AG04449 (cell line): ENCODE measurements around the gene PCDHGA5.
"Not testable (repeated sequence)": the region's sequence is repeated elsewhere in the genome, so short reads cannot be mapped to it uniquely, and the experiment has no call there.

Source experiments
- CTCF ChIA-PET: fragments of 350-600 bp; formaldehyde crosslinking; extraction: SDS; loops from one replicate; lab custom pipeline; 2021; ENCODE audit warnings: antibody characterized with exemption; lab: Yijun Ruan, JAX
- POLR2A ChIA-PET: fragments of 400-600, 350-600 bp; formaldehyde crosslinking; extraction: SDS; loops from one replicate; lab custom pipeline; 2020; ENCODE audit warnings: antibody characterized with exemption, inconsistent platforms; lab: Yijun Ruan, JAX
- DNase-seq: peaks from one replicate; pipeline ENCODE4 v3.0.0-alpha.2; 2010; ENCODE audit warnings: low read depth, low spot score
- H3K4me3 ChIP-seq: 2 replicates; pipeline ENCODE4 v1.5.1; 2011; ENCODE audit warnings: low read depth, mild to moderate bottlenecking, control low read depth, low read length
- CTCF ChIP-seq: IDR thresholded peaks from one replicate; pipeline ENCODE4 v1.5.1; 2011; ENCODE audit warnings: mild to moderate bottlenecking, moderate library complexity, low read length, control low read depth, inconsistent platforms; ENCODE audit not compliant: insufficient read depth; ENCODE audit errors: missing control alignments

Gene PCDHGA5

GRCh38 chr5:141373673-141374317 lies 9.8 kb downstream of the PCDHGA5 start, which contains the start of gene PCDHGA6:
Gene PCDHGA6, plus strand, starts transcription at chr5:141373891. Its CDS starts 193 bp downstream, at chr5:141374084.
- no peak for DNase-seq
- ChIA-PET CTCF (interaction anchor here (0.6 to 4.9 kb wide), 20 partner anchors 9 to 218 kb away, joined by 3 to 51 read pairs (median 6); partner anchors contain the start of genes PCDHGA4, PCDHGA5, PCDHGA7 and PCDHGA8), POLR2A (no interaction called here)
- TF ChIP-seq CTCF, result no peak
- H3K4me3 ChIP-seq, result peak within 1 kb of the TSS; percentile 44

GRCh38 chr5:141374627-141375026 lies 10.7 kb downstream of the PCDHGA5 start:
- no peak for DNase-seq
- POLR2A ChIA-PET, result no interaction called here
- no peak overlapping the region for H3K4me3 ChIP-seq
- CTCF ChIA-PET, result interaction anchor here (0.6 to 4.9 kb wide), 21 partner anchors 10 to 218 kb away, joined by 3 to 51 read pairs (median 5); partner anchors contain the start of genes PCDHGA4, PCDHGA5, PCDHGA8 and PCDHGA9
- TF ChIP-seq CTCF, result no peak

- H3K4me3 ChIP-seq, POLR2A ChIA-PET, DNase-seq: not testable (repeated sequence)
- CTCF ChIA-PET, result interaction anchor here (1.0 to 4.9 kb wide), 10 partner anchors 11 to 192 kb away, joined by 3 to 51 read pairs (median 13); partner anchors contain the start of genes PCDHGA5, PCDHGA8, PCDHGA9 and PCDHGB4
Measured at GRCh38 chr5:141375444-141376155, 11.6 kb downstream of the PCDHGA5 start.

GRCh38 chr5:141382469-141383294 lies 18.7 kb downstream of the PCDHGA5 start, which contains the start of gene PCDHGA7:
Gene PCDHGA7, plus strand, starts transcription at chr5:141382742. Its CDS starts 158 bp downstream, at chr5:141382900.
- ChIA-PET POLR2A (no interaction called here), CTCF (interaction anchor here (0.8 to 1.8 kb wide), 12 partner anchors 9 to 185 kb away, joined by 3 to 8 read pairs (median 4); partner anchors contain the start of genes PCDHGA11, PCDHGA5, PCDHGA6 and PCDHGB7)
- peak; percentile 35 for TF ChIP-seq CTCF
- DNase-seq, result no peak
- peak within 1 kb of the TSS; percentile 59 for H3K4me3 ChIP-seq

DNA sequence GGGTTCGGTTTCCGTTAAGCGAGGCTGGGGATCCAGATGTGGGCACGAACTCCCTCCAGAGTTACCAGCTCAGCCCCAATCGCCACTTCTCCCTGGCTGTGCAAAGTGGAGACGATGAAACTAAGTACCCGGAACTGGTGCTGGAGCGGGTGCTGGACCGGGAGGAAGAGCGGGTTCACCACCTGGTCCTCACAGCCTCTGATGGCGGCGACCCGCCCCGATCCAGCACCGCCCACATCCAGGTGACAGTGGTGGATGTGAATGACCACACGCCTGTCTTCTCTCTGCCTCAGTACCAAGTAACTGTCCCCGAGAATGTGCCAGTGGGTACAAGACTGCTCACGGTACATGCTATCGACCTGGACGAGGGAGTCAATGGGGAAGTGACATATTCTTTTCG lies 19.4 kb downstream of the PCDHGA5 start:
- ChIA-PET POLR2A (no interaction called here), CTCF (interaction anchor here (0.8 to 1.8 kb wide), 12 partner anchors 9 to 184 kb away, joined by 3 to 8 read pairs (median 4); partner anchors contain the start of genes PCDHGA11, PCDHGA12, PCDHGA5 and PCDHGA6)
- no peak for DNase-seq
- TF ChIP-seq CTCF, result no peak
- peak overlapping the region; percentile 59 for H3K4me3 ChIP-seq
